ENCODE measurements around the gene ZCCHC7. TPM values are rescaled to one million over a fixed set of nuclear protein-coding genes. Genes with fewer than 3 reads are reported as not detected.

ZCCHC7 gene
- total RNA-seq, 2 donors from 2014 or later = 21.2 to 22.7 TPM

GRCh38 chr9:37229455-37229854, 109.1 kb downstream of the ZCCHC7 start:
- H3K4me3 ChIP-seq (ENCODE audit: low read length) = no peak overlapping the region
- TF ChIP-seq CTCF (conservative IDR thresholded peaks at IDR 0.05) = no peak
- H3K27ac Mint-ChIP-seq = no peak overlapping the region
- no peaks in the 10 kb centered on the region for H3K9me3 ChIP-seq (ENCODE audit: control insufficient read depth, low read length)
- WGBS, 2 experiments (ENCODE audit: insufficient coverage in 1 of 2, insufficient read length in 1 of 2) = 93 to 100% methylated on average over 1 of the region's 1 CpG
- no peaks in the 10 kb centered on the region for H3K4me1 ChIP-seq (ENCODE audit: control insufficient read depth, insufficient read depth, low read length)
- H3K4me3 Mint-ChIP-seq = no peak overlapping the region
- no peak overlapping the region for H3K27ac ChIP-seq (ENCODE audit: low read depth, low read length)
- no peak overlapping the region for H3K9ac ChIP-seq (ENCODE audit: extremely low read depth, low read length, poor library complexity, severe bottlenecking)
- H3K9me3 Mint-ChIP-seq = no peaks in the 10 kb centered on the region
- no peak for DNase-seq
- H3K27me3 ChIP-seq (ENCODE audit: control insufficient read depth, insufficient read depth, low read length, poor library complexity, severe bottlenecking) = no peaks in the 10 kb centered on the region
- H3K36me3 Mint-ChIP-seq (ENCODE audit: low read depth) = peaks cover 6% of the 10 kb centered on the region
- no peaks in the 10 kb centered on the region for H3K36me3 ChIP-seq (ENCODE audit: control insufficient read depth, insufficient read depth, low read length)
- H3K27me3 Mint-ChIP-seq (ENCODE audit: insufficient read depth) = no peaks in the 10 kb centered on the region
- H3K4me1 Mint-ChIP-seq = peaks cover 8% of the 10 kb centered on the region

GRCh38 chr9:37229882-37230482, 109.6 kb downstream of the ZCCHC7 start:
- Mint-ChIP-seq H3K4me1 (peaks cover 8% of the 10 kb centered on the region), H3K36me3 (ENCODE audit: low read depth) (peaks cover 6% of the 10 kb centered on the region), H3K4me3 (no peak overlapping the region), H3K27ac (no peak overlapping the region), H3K27me3 (ENCODE audit: insufficient read depth) (no peaks in the 10 kb centered on the region), H3K9me3 (no peaks in the 10 kb centered on the region)
- no peak overlapping the region for H3K9ac ChIP-seq (ENCODE audit: extremely low read depth, low read length, poor library complexity, severe bottlenecking)
- no peak for TF ChIP-seq CTCF (conservative IDR thresholded peaks at IDR 0.05)
- H3K4me3 ChIP-seq (ENCODE audit: low read length) = no peak overlapping the region
- H3K4me1 ChIP-seq (ENCODE audit: control insufficient read depth, insufficient read depth, low read length) = no peaks in the 10 kb centered on the region
- H3K9me3 ChIP-seq (ENCODE audit: control insufficient read depth, low read length) = peaks cover 2% of the 10 kb centered on the region
- H3K36me3 ChIP-seq (ENCODE audit: control insufficient read depth, insufficient read depth, low read length) = no peaks in the 10 kb centered on the region
- DNase-seq = no peak
- 91 to 100% methylated on average over 1 to 4 of the region's 4 CpGs for whole genome bisulfite sequencing, 2 experiments (ENCODE audit: insufficient coverage in 1 of 2, insufficient read length in 1 of 2)
- no peak overlapping the region for H3K27ac ChIP-seq (ENCODE audit: low read depth, low read length)
- no peaks in the 10 kb centered on the region for H3K27me3 ChIP-seq (ENCODE audit: control insufficient read depth, insufficient read depth, low read length, poor library complexity, severe bottlenecking)

GRCh38 chr9:37236822-37237221, 116.4 kb downstream of the ZCCHC7 start:
- H3K27ac Mint-ChIP-seq = no peak overlapping the region
- H3K4me1 Mint-ChIP-seq = no peaks in the 10 kb centered on the region
- no peaks in the 10 kb centered on the region for H3K27me3 ChIP-seq (ENCODE audit: control insufficient read depth, insufficient read depth, low read length, poor library complexity, severe bottlenecking)

More at GRCh38 chr9:37236822-37237221, 116.4 kb downstream of the ZCCHC7 start:
- H3K27ac ChIP-seq (ENCODE audit: low read depth, low read length) = no peak overlapping the region
- Mint-ChIP-seq H3K36me3 (ENCODE audit: low read depth) (peaks cover 14% of the 10 kb centered on the region), H3K9me3 (peaks cover 2% of the 10 kb centered on the region), H3K27me3 (ENCODE audit: insufficient read depth) (no peaks in the 10 kb centered on the region), H3K4me3 (no peak overlapping the region)
- TF ChIP-seq CTCF (conservative IDR thresholded peaks at IDR 0.05) = no peak
- 96 to 97% methylated on average over 2 of the region's 2 CpGs for WGBS, 2 experiments (ENCODE audit: insufficient coverage in 1 of 2, insufficient read length in 1 of 2)
- no peak overlapping the region for H3K4me3 ChIP-seq (ENCODE audit: low read length)
- H3K9ac ChIP-seq (ENCODE audit: extremely low read depth, low read length, poor library complexity, severe bottlenecking) = no peak overlapping the region
- H3K9me3 ChIP-seq (ENCODE audit: control insufficient read depth, low read length) = peaks cover 11% of the 10 kb centered on the region
- H3K36me3 ChIP-seq (ENCODE audit: control insufficient read depth, insufficient read depth, low read length) = no peaks in the 10 kb centered on the region
- H3K4me1 ChIP-seq (ENCODE audit: control insufficient read depth, insufficient read depth, low read length) = no peaks in the 10 kb centered on the region
- no peak for DNase-seq

Measured in endodermal cell (in vitro differentiated cells).